Measurements from ENCODE around the gene TP53INP2. TPM values are rescaled to one million over a fixed set of nuclear protein-coding genes. Genes with fewer than 3 reads are reported as not detected.

The TP53INP2 gene
- total RNA-seq, 1 experiment from 2014 or later: 7.1 TPM

GRCh38 chr20:34689486-34689885, 14.7 kb upstream of the TP53INP2 start:
- TF ChIP-seq SRF (IDR thresholded peaks at IDR 0.05; ENCODE audit: low read depth): no peak
- no peak for TF ChIP-seq CBX3 (IDR thresholded peaks at IDR 0.05; ENCODE audit: low read depth)
- no peak for TF ChIP-seq EZH2 (IDR thresholded peaks at IDR 0.05)
- no peak for TF ChIP-seq EGR1 (IDR thresholded peaks at IDR 0.05; ENCODE audit: low read depth)
- no peak for TF ChIP-seq CEBPB (IDR thresholded peaks at IDR 0.05; ENCODE audit: low read depth)
- no peak for TF ChIP-seq POLR2AphosphoS5 (IDR thresholded peaks at IDR 0.05; ENCODE audit: low read depth, low read length)
- no peak for TF ChIP-seq YY1 (IDR thresholded peaks at IDR 0.05; ENCODE audit: extremely low read depth, insufficient replicate concordance, low read depth, low read length)
- Histone ChIP-seq H3K4me3 (replicated peaks in 1 of 2; ENCODE audit: low read depth in 1 of 2, low read length in 2 of 2) (no peak overlapping the region), H3K79me2 (ENCODE audit: insufficient read depth, low read length) (no peaks in the 10 kb centered on the region), H2AFZ (ENCODE audit: low read depth, low read length, poor library complexity, severe bottlenecking) (no peak overlapping the region), H3K9me3 (ENCODE audit: control insufficient read depth in 1 of 2, insufficient read depth in 1 of 2, low read depth in 1 of 2, low read length in 2 of 2) (no peaks in the 10 kb centered on the region), H3K4me1 (ENCODE audit: control insufficient read depth in 1 of 2, insufficient read depth in 2 of 2, low read length in 2 of 2) (no peaks in the 10 kb centered on the region), H4K20me1 (ENCODE audit: insufficient read depth) (no peaks in the 10 kb centered on the region), H3K27me3 (ENCODE audit: insufficient read depth, low read length) (no peaks in the 10 kb centered on the region), H3K36me3 (ENCODE audit: control insufficient read depth in 1 of 2, insufficient read depth in 2 of 2, low read length in 2 of 2) (no peaks in the 10 kb centered on the region), H3K27ac (ENCODE audit: low read depth, low read length) (no peak overlapping the region), H3K9me2 (ENCODE audit: insufficient read depth) (no peaks in the 10 kb centered on the region), H3K4me2 (ENCODE audit: low read length) (no peak overlapping the region), H3K9ac (ENCODE audit: low read length) (no peak overlapping the region)
- ChIA-PET RAD21 (ENCODE audit: low non-redundant PET in 1 of 2, low total read pairs in 2 of 2, uncharacterized antibody in 2 of 2, unreplicated experiment in 2 of 2) (no interaction called here), CTCF (no interaction called here), POLR2A (no interaction called here)
- no peak for ATAC-seq
- intact Hi-C loops (cut with micrococcal nuclease): no loop called here
- BruUV-seq (replicated peaks): no TSS peak
- DNase-seq (ENCODE audit: low read depth, low spot score): no peak

GRCh38 chr20:34691838-34692237, 12.3 kb upstream of the TP53INP2 start:
- no peak overlapping the region for H3K4me2 ChIP-seq (ENCODE audit: low read length)
- H2AFZ ChIP-seq (ENCODE audit: low read depth, low read length, poor library complexity, severe bottlenecking): no peak overlapping the region
- no peak overlapping the region for H3K4me3 ChIP-seq (replicated peaks in 1 of 2; ENCODE audit: low read depth in 1 of 2, low read length in 2 of 2)
- ChIA-PET RAD21 (ENCODE audit: low non-redundant PET in 1 of 2, low total read pairs in 2 of 2, uncharacterized antibody in 2 of 2, unreplicated experiment in 2 of 2) (no interaction called here), POLR2A (no interaction called here), CTCF (no interaction called here)
- no peaks in the 10 kb centered on the region for H3K27me3 ChIP-seq (ENCODE audit: insufficient read depth, low read length)
- DNase-seq (ENCODE audit: low read depth, low spot score) (no peak), ATAC-seq (no peak)
- H3K27ac ChIP-seq (ENCODE audit: low read depth, low read length): no peak overlapping the region
- TF ChIP-seq REST (IDR thresholded peaks at IDR 0.05; ENCODE audit: low read depth) (no peak), TCF7L2 (IDR thresholded peaks at IDR 0.05; ENCODE audit: borderline replicate concordance, extremely low read depth, insufficient read depth, insufficient read length) (no peak), POLR2A (IDR thresholded peaks at IDR 0.05; ENCODE audit: borderline replicate concordance, extremely low read depth, insufficient read depth, insufficient read length) (no peak), FOSL1 (IDR thresholded peaks at IDR 0.05; ENCODE audit: low read depth) (no peak), POLR2AphosphoS5 (IDR thresholded peaks at IDR 0.05; ENCODE audit: low read depth, low read length) (no peak), EZH2phosphoT487 (IDR thresholded peaks at IDR 0.05; ENCODE audit: borderline replicate concordance) (no peak), EGR1 (IDR thresholded peaks at IDR 0.05; ENCODE audit: low read depth) (no peak), CTCF (IDR thresholded peaks at IDR 0.05 in 2 of 3, conservative IDR thresholded peaks at IDR 0.05 in 1 of 3; ENCODE audit: borderline replicate concordance in 1 of 3, insufficient read depth in 1 of 3, low read depth in 2 of 3, low read length in 2 of 3) (no peak)
- H4K20me1 ChIP-seq (ENCODE audit: insufficient read depth): no peaks in the 10 kb centered on the region
- H3K36me3 ChIP-seq (ENCODE audit: control insufficient read depth in 1 of 2, insufficient read depth in 2 of 2, low read length in 2 of 2): no peaks in the 10 kb centered on the region
- H3K9me3 ChIP-seq (ENCODE audit: control insufficient read depth in 1 of 2, insufficient read depth in 1 of 2, low read depth in 1 of 2, low read length in 2 of 2): no peaks in the 10 kb centered on the region
- no peak overlapping the region for H3K9ac ChIP-seq (ENCODE audit: low read length)
- no peaks in the 10 kb centered on the region for H3K9me2 ChIP-seq (ENCODE audit: insufficient read depth)
- no TSS peak for BruUV-seq (replicated peaks)
- no peaks in the 10 kb centered on the region for H3K79me2 ChIP-seq (ENCODE audit: insufficient read depth, low read length)
- intact Hi-C loops (cut with micrococcal nuclease): no loop called here
- H3K4me1 ChIP-seq (ENCODE audit: control insufficient read depth in 1 of 2, insufficient read depth in 2 of 2, low read length in 2 of 2): no peaks in the 10 kb centered on the region

Data from HCT116 (cell line).